DND-41 (cell line): Measurements from ENCODE around the gene ARHGAP18.

Experiments used
- ATAC-seq: fragments of 200-7000 bp; cut with Tn5 transposase; 3 replicates; pipeline ENCODE4 v1.9.1; 2021; ENCODE audit warnings: low read depth; ENCODE audit not compliant: insufficient read depth
- DNase-seq: peaks from one replicate; pipeline ENCODE4 v3.0.0-alpha.2; 2020
- H2AFZ ChIP-seq: 2 replicates; pipeline ENCODE4 v1.6.0; 2012; ENCODE audit warnings: low read depth, low read length
- H3K27ac ChIP-seq: 2 replicates; pipeline ENCODE4 v1.5.1; 2012; ENCODE audit warnings: low read length, inconsistent platforms
- H3K27me3 ChIP-seq: fragments of 200-600 bp; sonication (generic); 2 replicates; pipeline ENCODE4 v1.6.0; 2012; ENCODE audit warnings: low read length, mild to moderate bottlenecking, inconsistent platforms; ENCODE audit not compliant: insufficient read depth, poor library complexity
- H3K36me3 ChIP-seq: 2 replicates; pipeline ENCODE4 v1.5.1; 2012; ENCODE audit warnings: low read length, inconsistent platforms; ENCODE audit not compliant: insufficient read depth
- H3K4me1 ChIP-seq: 2 replicates; pipeline ENCODE4 v1.5.1; 2012; ENCODE audit warnings: mild to moderate bottlenecking, low read length; ENCODE audit not compliant: insufficient read depth
- H3K4me2 ChIP-seq: 2 replicates; pipeline ENCODE4 v1.6.0; 2012; ENCODE audit warnings: mild to moderate bottlenecking, moderate library complexity, low read length, inconsistent platforms; ENCODE audit not compliant: insufficient read depth
- H3K4me3 ChIP-seq, 2 experiments: fragments of 200-600 bp in 1 of 2; shearing (Covaris generic) in 1 of 2; 2 replicates each; pipeline ENCODE4 v1.5.1; 2012 to 2016; ENCODE audit warnings: inconsistent platforms in 2 of 2, low read length in 2 of 2, mild to moderate bottlenecking in 2 of 2, low read depth in 1 of 2, moderate library complexity in 1 of 2
- H3K79me2 ChIP-seq: 2 replicates; pipeline ENCODE4 v1.6.0; 2012; ENCODE audit warnings: low read length, inconsistent platforms; ENCODE audit not compliant: insufficient read depth
- H3K9ac ChIP-seq: 2 replicates; pipeline ENCODE4 v1.6.0; 2012; ENCODE audit warnings: low read depth, mild to moderate bottlenecking, inconsistent platforms, low read length, moderate library complexity
- H3K9me3 ChIP-seq: 2 replicates; pipeline ENCODE4 v1.5.1; 2012; ENCODE audit warnings: low read length, moderate library complexity, mild to moderate bottlenecking, inconsistent platforms; ENCODE audit not compliant: insufficient read depth, severe bottlenecking
- H4K20me1 ChIP-seq: 2 replicates; pipeline ENCODE4 v1.6.0; 2012; ENCODE audit warnings: low read length; ENCODE audit not compliant: insufficient read depth
- CTCF ChIP-seq: IDR thresholded peaks from 2 replicates; pipeline ENCODE4 v1.5.1; 2012; ENCODE audit warnings: borderline replicate concordance, low read length, moderate library complexity, mild to moderate bottlenecking; ENCODE audit not compliant: poor library complexity, severe bottlenecking; ENCODE audit errors: extremely low read depth
- EZH2 ChIP-seq: IDR thresholded peaks from 3 replicates; pipeline ENCODE4 v1.6.1; 2012; ENCODE audit warnings: borderline replicate concordance, low read depth, mild to moderate bottlenecking, moderate library complexity, low read length, inconsistent platforms; ENCODE audit not compliant: severe bottlenecking

Gene ARHGAP18

GRCh38 chr6:129583866-129584265 lies 126.1 kb downstream of the ARHGAP18 start:
- no peak overlapping the region for H3K27ac ChIP-seq
- DNase-seq (no peak), ATAC-seq (no peak)
- H2AFZ ChIP-seq: no peak overlapping the region
- no peak overlapping the region for H3K4me2 ChIP-seq
- no peaks in the 10 kb centered on the region for H3K36me3 ChIP-seq
- TF ChIP-seq EZH2: no peak
- no peak for TF ChIP-seq CTCF
- no peaks in the 10 kb centered on the region for H3K9me3 ChIP-seq
- H4K20me1 ChIP-seq: no peaks in the 10 kb centered on the region
- no peak overlapping the region for H3K9ac ChIP-seq
- H3K4me3 ChIP-seq: no peak overlapping the region
- no peaks in the 10 kb centered on the region for H3K27me3 ChIP-seq
- no peaks in the 10 kb centered on the region for H3K4me1 ChIP-seq
- no peaks in the 10 kb centered on the region for H3K79me2 ChIP-seq

- TF ChIP-seq CTCF: no peak
- no peak for TF ChIP-seq EZH2
- Histone ChIP-seq H3K27me3 (no peaks in the 10 kb centered on the region), H3K4me2 (no peak overlapping the region), H3K4me3 (no peak overlapping the region), H3K4me1 (no peaks in the 10 kb centered on the region), H3K79me2 (no peaks in the 10 kb centered on the region), H3K36me3 (no peaks in the 10 kb centered on the region), H3K27ac (no peak overlapping the region), H4K20me1 (no peaks in the 10 kb centered on the region), H3K9ac (no peak overlapping the region), H2AFZ (no peak overlapping the region), H3K9me3 (no peaks in the 10 kb centered on the region)
- ATAC-seq (no peak), DNase-seq (no peak)
Measured at GRCh38 chr6:129578315-129578714, 131.7 kb downstream of the ARHGAP18 start.

GRCh38 chr6:129577691-129578090 lies 132.3 kb downstream of the ARHGAP18 start:
- Histone ChIP-seq H3K4me1 (no peaks in the 10 kb centered on the region), H3K79me2 (no peaks in the 10 kb centered on the region), H3K27ac (no peak overlapping the region), H3K4me2 (no peak overlapping the region), H4K20me1 (no peaks in the 10 kb centered on the region), H2AFZ (no peak overlapping the region), H3K9me3 (no peaks in the 10 kb centered on the region), H3K9ac (no peak overlapping the region), H3K27me3 (no peaks in the 10 kb centered on the region), H3K36me3 (no peaks in the 10 kb centered on the region), H3K4me3 (no peak overlapping the region)
- no peak for DNase-seq
- no peak for TF ChIP-seq CTCF
- TF ChIP-seq EZH2: no peak
- ATAC-seq: no peak

GRCh38 chr6:129576456-129576855 lies 133.5 kb downstream of the ARHGAP18 start:
- no peak for TF ChIP-seq CTCF
- no peak for TF ChIP-seq EZH2
- no peak overlapping the region for H2AFZ ChIP-seq
- H4K20me1 ChIP-seq: no peaks in the 10 kb centered on the region
- H3K4me2 ChIP-seq: no peak overlapping the region
- H3K9me3 ChIP-seq: no peaks in the 10 kb centered on the region
- H3K27me3 ChIP-seq: no peaks in the 10 kb centered on the region
- H3K27ac ChIP-seq: no peak overlapping the region
- no peaks in the 10 kb centered on the region for H3K4me1 ChIP-seq
- H3K9ac ChIP-seq: no peak overlapping the region
- ATAC-seq (no peak), DNase-seq (no peak)
- H3K79me2 ChIP-seq: no peaks in the 10 kb centered on the region
- H3K4me3 ChIP-seq: no peak overlapping the region
- no peaks in the 10 kb centered on the region for H3K36me3 ChIP-seq
